ENCODE results near the gene SLC29A3. TPM values are rescaled to one million over a fixed set of nuclear protein-coding genes. Genes with fewer than 3 reads are reported as not detected.

The SLC29A3 gene
- polyA plus RNA-seq, 3 donors, result 9.7 to 28.4 (median 16.6) TPM

GRCh38 chr10:71374481-71375233 is 55.6 kb downstream of the SLC29A3 start:
- peaks cover 9% of the 10 kb centered on the region for H3K79me2 ChIP-seq (ENCODE audit: insufficient read depth, low read length)
- Mint-ChIP-seq H3K4me3 (no peak overlapping the region), H3K27ac (peak overlapping the region in 5 of 7 donors; percentile 14 to 95 (median 87))

GRCh38 chr10:71375952-71376351 is 56.9 kb downstream of the SLC29A3 start:
- intact Hi-C loops (cut with micrococcal nuclease), result loop anchor here (5.0 to 10.0 kb wide), 4 partner anchors 54 to 946 kb away; partner anchors contain the start of genes SLC29A3 (in 1 of the 2) and VSIR (in 1 of the 2)
- Histone ChIP-seq H3K9ac (ENCODE audit: insufficient read depth, low read length, poor library complexity, severe bottlenecking) (no peak overlapping the region), H3K4me1 (ENCODE audit: control insufficient read depth in 1 of 2, insufficient read depth in 2 of 2, low read length in 2 of 2) (peaks cover 84 to 87% of the 10 kb centered on the region in 2 donors), H3K4me2 (replicated peaks; ENCODE audit: extremely low read depth, low read length, poor library complexity, severe bottlenecking) (no peak overlapping the region), H3K27ac (ENCODE audit: low read depth in 1 of 2, low read length in 2 of 2) (peak overlapping the region in 1 of 2 donors; percentile 11), H3K79me2 (ENCODE audit: insufficient read depth, low read length) (peaks cover 9% of the 10 kb centered on the region), H4K20me1 (ENCODE audit: insufficient read depth, low read length) (no peaks in the 10 kb centered on the region), H3K36me3 (replicated peaks in 1 of 2; ENCODE audit: control insufficient read depth in 1 of 2, insufficient read depth in 2 of 2, low read length in 2 of 2) (no peaks in the 10 kb centered on the region), H2AFZ (ENCODE audit: insufficient read depth, low read depth, low read length, poor library complexity, severe bottlenecking) (no peak overlapping the region), H3K9me3 (replicated peaks in 1 of 2; ENCODE audit: control insufficient read depth in 1 of 2, insufficient read depth in 1 of 2, low read length in 2 of 2) (no peaks in the 10 kb centered on the region), H3K27me3 (ENCODE audit: control insufficient read depth in 2 of 2, insufficient read depth in 2 of 2, low read length in 2 of 2) (no peaks in the 10 kb centered on the region), H3K4me3 (replicated peaks in 1 of 3; ENCODE audit: low read depth in 2 of 3, low read length in 3 of 3) (no peak overlapping the region)
- H3K36me3 Mint-ChIP-seq, result no peaks in the 10 kb centered on the region
- H3K4me3 Mint-ChIP-seq, result no peak overlapping the region
- DNase-seq, result no peak
- H3K27ac Mint-ChIP-seq, result peak overlapping the region in 5 of 7 donors; percentile 42 to 90 (median 78)
- TF ChIP-seq, protein P1, sequence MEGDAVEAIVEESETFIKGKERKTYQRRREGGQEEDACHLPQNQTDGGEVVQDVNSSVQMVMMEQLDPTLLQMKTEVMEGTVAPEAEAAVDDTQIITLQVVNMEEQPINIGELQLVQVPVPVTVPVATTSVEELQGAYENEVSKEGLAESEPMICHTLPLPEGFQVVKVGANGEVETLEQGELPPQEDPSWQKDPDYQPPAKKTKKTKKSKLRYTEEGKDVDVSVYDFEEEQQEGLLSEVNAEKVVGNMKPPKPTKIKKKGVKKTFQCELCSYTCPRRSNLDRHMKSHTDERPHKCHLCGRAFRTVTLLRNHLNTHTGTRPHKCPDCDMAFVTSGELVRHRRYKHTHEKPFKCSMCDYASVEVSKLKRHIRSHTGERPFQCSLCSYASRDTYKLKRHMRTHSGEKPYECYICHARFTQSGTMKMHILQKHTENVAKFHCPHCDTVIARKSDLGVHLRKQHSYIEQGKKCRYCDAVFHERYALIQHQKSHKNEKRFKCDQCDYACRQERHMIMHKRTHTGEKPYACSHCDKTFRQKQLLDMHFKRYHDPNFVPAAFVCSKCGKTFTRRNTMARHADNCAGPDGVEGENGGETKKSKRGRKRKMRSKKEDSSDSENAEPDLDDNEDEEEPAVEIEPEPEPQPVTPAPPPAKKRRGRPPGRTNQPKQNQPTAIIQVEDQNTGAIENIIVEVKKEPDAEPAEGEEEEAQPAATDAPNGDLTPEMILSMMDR (IDR thresholded peaks at IDR 0.05), result no peak
- H3K9me3 Mint-ChIP-seq, result peaks cover 0 to 2% (median 0%) of the 10 kb centered on the region in 7 donors
- WGBS (ENCODE audit: insufficient coverage), result 73% methylated on average over 2 of the region's 3 CpGs
- H3K4me1 Mint-ChIP-seq, result peaks cover 76% of the 10 kb centered on the region
- H3K27me3 Mint-ChIP-seq (ENCODE audit: low read depth in 3 of 3), result no peaks in the 10 kb centered on the region

More at GRCh38 chr10:71374481-71375233, 55.6 kb downstream of the SLC29A3 start:
- H2AFZ ChIP-seq (ENCODE audit: insufficient read depth, low read depth, low read length, poor library complexity, severe bottlenecking), result no peak overlapping the region
- no peak overlapping the region for H3K4me3 ChIP-seq (replicated peaks in 1 of 3; ENCODE audit: low read depth in 2 of 3, low read length in 3 of 3)
- WGBS (ENCODE audit: insufficient coverage), result 100% methylated on average over 6 of the region's 11 CpGs
- H3K9ac ChIP-seq (ENCODE audit: insufficient read depth, low read length, poor library complexity, severe bottlenecking), result no peak overlapping the region
- no peaks in the 10 kb centered on the region for H3K9me3 ChIP-seq (replicated peaks in 1 of 2; ENCODE audit: control insufficient read depth in 1 of 2, insufficient read depth in 1 of 2, low read length in 2 of 2)
- peak overlapping the region; percentile 26 to 89 for H3K27ac ChIP-seq (ENCODE audit: low read depth in 1 of 2, low read length in 2 of 2)
- H3K4me1 ChIP-seq (ENCODE audit: control insufficient read depth in 1 of 2, insufficient read depth in 2 of 2, low read length in 2 of 2), result peaks cover 87 to 90% of the 10 kb centered on the region in 2 donors
- Mint-ChIP-seq H3K9me3 (peaks cover 0 to 2% (median 0%) of the 10 kb centered on the region in 7 donors), H3K27me3 (ENCODE audit: low read depth in 3 of 3) (no peaks in the 10 kb centered on the region), H3K4me1 (peaks cover 76% of the 10 kb centered on the region), H3K36me3 (no peaks in the 10 kb centered on the region)
- DNase-seq, result no peak
- no peaks in the 10 kb centered on the region for H3K27me3 ChIP-seq (ENCODE audit: control insufficient read depth in 2 of 2, insufficient read depth in 2 of 2, low read length in 2 of 2)
- TF ChIP-seq, protein P1 (IDR thresholded peaks at IDR 0.05), result no peak
- intact Hi-C loops (cut with micrococcal nuclease), result loop anchor here (5.0 to 10.0 kb wide), 4 partner anchors 52 to 948 kb away; partner anchors contain the start of genes SLC29A3 (in 1 of the 2) and VSIR (in 1 of the 2)
- H3K36me3 ChIP-seq (replicated peaks in 1 of 2; ENCODE audit: control insufficient read depth in 1 of 2, insufficient read depth in 2 of 2, low read length in 2 of 2), result no peaks in the 10 kb centered on the region
- H3K4me2 ChIP-seq (replicated peaks; ENCODE audit: extremely low read depth, low read length, poor library complexity, severe bottlenecking), result no peak overlapping the region
- H4K20me1 ChIP-seq (ENCODE audit: insufficient read depth, low read length), result no peaks in the 10 kb centered on the region

All from CD14-positive monocyte (primary cell).